HEK293 (cell line): ENCODE results near the gene C1D.

ENCODE experiments used
- CTCF ChIA-PET: fragments of 350-600 bp; formaldehyde crosslinking; extraction: SDS; loops from one replicate; lab custom pipeline; 2021; ENCODE audit warnings: antibody characterized with exemption; lab: Yijun Ruan, JAX
- POLR2A ChIA-PET: fragments of 300-600 bp; formaldehyde crosslinking; extraction: SDS; loops from one replicate; lab custom pipeline; 2020; ENCODE audit warnings: antibody characterized with exemption, inconsistent platforms; lab: Yijun Ruan, JAX
- H3K27ac ChIP-seq: fragments of 200-500 bp; sonication (Bioruptor generic); 2 replicates; pipeline ENCODE4 v1.5.1; 2014; ENCODE audit warnings: low read depth, low read length, control low read depth, inconsistent platforms; ENCODE audit errors: extremely low read depth
- H3K36me3 ChIP-seq, 2 experiments: fragments of 200-500 bp in 1 of 2; sonication (Bioruptor generic) in 1 of 2; 1 replicate in 1 of 2; 2 replicates in 1 of 2; pipeline ENCODE4 v1.5.1; 2014 to 2017; ENCODE audit warnings: inconsistent platforms in 2 of 2, low read length in 2 of 2; ENCODE audit not compliant: control insufficient read depth in 2 of 2, insufficient read depth in 1 of 2
- H3K4me1 ChIP-seq: fragments of 200-500 bp; sonication (Bioruptor generic); 2 replicates; pipeline ENCODE4 v1.5.1; 2014; ENCODE audit warnings: mild to moderate bottlenecking, low read length, inconsistent platforms; ENCODE audit not compliant: control insufficient read depth, insufficient read depth
- H3K4me3 ChIP-seq: 2 replicates; pipeline ENCODE4 v1.5.1; 2011; ENCODE audit warnings: low read depth, mild to moderate bottlenecking, control low read depth, low read length, moderate library complexity
- H3K9me3 ChIP-seq: fragments of 200-500 bp; sonication (Bioruptor generic); 2 replicates; pipeline ENCODE4 v1.5.1; 2014; ENCODE audit warnings: low read depth, low read length, inconsistent platforms; ENCODE audit not compliant: control insufficient read depth, insufficient read depth
- IKZF3 ChIP-seq: fragments of 450-650 bp; IDR thresholded peaks from 2 replicates; pipeline ENCODE4 v1.5.0; 2018; ENCODE audit warnings: missing biosample characterization, mild to moderate bottlenecking, missing genetic modification characterization, moderate library complexity
- INSM2 ChIP-seq: fragments of 450-650 bp; formaldehyde crosslinking; IDR thresholded peaks from 2 replicates; pipeline ENCODE4 v1.5.1; 2016; ENCODE audit warnings: missing biosample characterization, missing genetic modification characterization
- KLF1 ChIP-seq: fragments of 450-650 bp; formaldehyde crosslinking; IDR thresholded peaks from 2 replicates; pipeline ENCODE4 v1.5.1; 2016; ENCODE audit warnings: missing biosample characterization, missing genetic modification characterization
- MYNN ChIP-seq: fragments of 450-650 bp; formaldehyde crosslinking; IDR thresholded peaks from 2 replicates; pipeline ENCODE4 v1.5.1; 2016; ENCODE audit warnings: missing biosample characterization, missing genetic modification characterization, borderline replicate concordance
- SCRT2 ChIP-seq: fragments of 450-650 bp; formaldehyde crosslinking; IDR thresholded peaks from 2 replicates; pipeline ENCODE4 v1.5.1; 2016; ENCODE audit warnings: missing biosample characterization, missing genetic modification characterization
- TRIM28 ChIP-seq: IDR thresholded peaks from 2 replicates; pipeline ENCODE4 v1.6.1; 2011; ENCODE audit warnings: low read length, control low read depth, borderline replicate concordance
- WT1 ChIP-seq: fragments of 450-650 bp; formaldehyde crosslinking; IDR thresholded peaks from 2 replicates; pipeline ENCODE4 v1.5.1; 2016; ENCODE audit warnings: missing biosample characterization, missing genetic modification characterization
- ZBTB11 ChIP-seq: fragments of 450-650 bp; formaldehyde crosslinking; conservative IDR thresholded peaks from 2 replicates; pipeline ENCODE4 v1.5.1; 2016; ENCODE audit warnings: low read depth, missing biosample characterization, missing genetic modification characterization
- ZBTB48 ChIP-seq: fragments of 450-650 bp; formaldehyde crosslinking; IDR thresholded peaks from 2 replicates; pipeline ENCODE4 v1.5.1; 2016; ENCODE audit warnings: missing biosample characterization, missing genetic modification characterization
- ZBTB6 ChIP-seq: fragments of 450-650 bp; formaldehyde crosslinking; IDR thresholded peaks from 2 replicates; pipeline ENCODE4 v1.5.1; 2017; ENCODE audit warnings: missing biosample characterization, missing genetic modification characterization
- ZBTB8A ChIP-seq: fragments of 450-650 bp; formaldehyde crosslinking; IDR thresholded peaks from 2 replicates; pipeline ENCODE4 v1.5.1; 2016; ENCODE audit warnings: missing biosample characterization, missing genetic modification characterization
- ZFP37 ChIP-seq: fragments of 450-650 bp; formaldehyde crosslinking; IDR thresholded peaks from 2 replicates; pipeline ENCODE4 v1.5.1; 2016; ENCODE audit warnings: missing biosample characterization, missing genetic modification characterization
- ZNF10 ChIP-seq: fragments of 450-650 bp; formaldehyde crosslinking; IDR thresholded peaks from 2 replicates; pipeline ENCODE4 v1.5.1; 2017; ENCODE audit warnings: missing biosample characterization, missing genetic modification characterization
- ZNF140 ChIP-seq: fragments of 450-650 bp; formaldehyde crosslinking; IDR thresholded peaks from 2 replicates; pipeline ENCODE4 v1.5.1; 2016; ENCODE audit warnings: missing biosample characterization, missing genetic modification characterization
- ZNF174 ChIP-seq: fragments of 450-650 bp; formaldehyde crosslinking; IDR thresholded peaks from 2 replicates; pipeline ENCODE4 v1.5.0; 2017; ENCODE audit warnings: missing biosample characterization, mild to moderate bottlenecking, missing genetic modification characterization
- ZNF24 ChIP-seq: fragments of 450-650 bp; formaldehyde crosslinking; IDR thresholded peaks from 2 replicates; pipeline ENCODE4 v1.5.1; 2016; ENCODE audit warnings: missing biosample characterization, missing genetic modification characterization
- ZNF266 ChIP-seq: fragments of 450-650 bp; formaldehyde crosslinking; IDR thresholded peaks from 2 replicates; pipeline ENCODE4 v1.5.1; 2016; ENCODE audit warnings: missing biosample characterization, missing genetic modification characterization, low read depth
- ZNF302 ChIP-seq: fragments of 450-650 bp; formaldehyde crosslinking; IDR thresholded peaks from 2 replicates; pipeline ENCODE4 v1.5.1; 2016; ENCODE audit warnings: missing biosample characterization, missing genetic modification characterization, low read depth
- ZNF350 ChIP-seq: fragments of 450-650 bp; formaldehyde crosslinking; IDR thresholded peaks from 2 replicates; pipeline ENCODE4 v1.5.0; 2017; ENCODE audit warnings: missing biosample characterization, mild to moderate bottlenecking, missing genetic modification characterization
- ZNF366 ChIP-seq: fragments of 450-650 bp; formaldehyde crosslinking; conservative IDR thresholded peaks from 2 replicates; pipeline ENCODE4 v1.5.1; 2016; ENCODE audit warnings: missing biosample characterization, missing genetic modification characterization
- ZNF394 ChIP-seq: fragments of 450-650 bp; formaldehyde crosslinking; IDR thresholded peaks from 2 replicates; pipeline ENCODE4 v1.5.1; 2016; ENCODE audit warnings: missing biosample characterization, missing genetic modification characterization, mild to moderate bottlenecking, moderate library complexity, borderline replicate concordance
- ZNF426 ChIP-seq: fragments of 450-650 bp; formaldehyde crosslinking; IDR thresholded peaks from 2 replicates; pipeline ENCODE4 v1.5.1; 2017; ENCODE audit warnings: missing biosample characterization, missing genetic modification characterization, mild to moderate bottlenecking, inconsistent platforms, moderate library complexity
- ZNF510 ChIP-seq: fragments of 450-650 bp; formaldehyde crosslinking; IDR thresholded peaks from 2 replicates; pipeline ENCODE4 v1.5.1; 2018; ENCODE audit warnings: mild to moderate bottlenecking, missing genetic modification characterization, missing biosample characterization; ENCODE audit not compliant: insufficient replicate concordance
- ZNF558 ChIP-seq: fragments of 450-650 bp; formaldehyde crosslinking; IDR thresholded peaks from 2 replicates; pipeline ENCODE4 v1.5.1; 2016; ENCODE audit warnings: missing biosample characterization, missing genetic modification characterization
- ZNF600 ChIP-seq: fragments of 450-650 bp; formaldehyde crosslinking; IDR thresholded peaks from 2 replicates; pipeline ENCODE4 v1.5.1; 2016; ENCODE audit warnings: missing biosample characterization, missing genetic modification characterization
- ZNF654 ChIP-seq: fragments of 450-650 bp; formaldehyde crosslinking; IDR thresholded peaks from 2 replicates; pipeline ENCODE4 v1.5.1; 2016; ENCODE audit warnings: low read depth, missing biosample characterization, missing genetic modification characterization
- ZNF837 ChIP-seq: fragments of 450-650 bp; formaldehyde crosslinking; IDR thresholded peaks from 2 replicates; pipeline ENCODE4 v1.5.1; 2016; ENCODE audit warnings: missing biosample characterization, missing genetic modification characterization
- ZSCAN5A ChIP-seq: fragments of 450-650 bp; formaldehyde crosslinking; IDR thresholded peaks from 2 replicates; pipeline ENCODE4 v1.5.1; 2016; ENCODE audit warnings: missing biosample characterization, missing genetic modification characterization
- ZXDB ChIP-seq: fragments of 450-650 bp; formaldehyde crosslinking; IDR thresholded peaks from 2 replicates; pipeline ENCODE4 v1.5.1; 2016; ENCODE audit warnings: missing biosample characterization, missing genetic modification characterization

Gene C1D

GRCh38 chr2:68107475-68107874 lies 44.7 kb upstream of the C1D start (continued):
- TF ChIP-seq ZNF426 (tag by site-specific recombination) (peak; percentile 68), ZNF600 (tag by site-specific recombination) (no peak), ZNF654 (peak; percentile 25), ZBTB48 (tag by site-specific recombination) (no peak), KLF1 (tag by site-specific recombination) (no peak), ZNF266 (0 out of 2 replicates have a peak, but pooled peaks have one; percentile 9), SCRT2 (tag by site-specific recombination) (peak; percentile 84), ZXDB (tag by site-specific recombination) (no peak), ZNF140 (peak; percentile 57), ZNF302 (tag by site-specific recombination) (no peak), ZNF394 (tag by site-specific recombination) (peak; percentile 88), ZBTB11 (tag by site-specific recombination) (peak; percentile 63; the same call in 1 of the 2 replicates), ZNF510 (tag by site-specific recombination) (peak; percentile 59)
- TF ChIP-seq, all 188 proteins: peak for 15

GRCh38 chr2:68104111-68104835 lies 41.5 kb upstream of the C1D start:
- TF ChIP-seq ZNF10: no peak
- TF ChIP-seq WT1: peak; percentile 28; the same call in 1 of the 2 replicates
- no peak for TF ChIP-seq ZNF174 (tag by site-specific recombination)
- Histone ChIP-seq H3K4me3 (no peak overlapping the region), H3K4me1 (no peaks in the 10 kb centered on the region), H3K9me3 (no peaks in the 10 kb centered on the region), H3K27ac (no peak overlapping the region), H3K36me3 (no peaks in the 10 kb centered on the region)
- POLR2A ChIA-PET: no interaction called here
- CTCF ChIA-PET: no interaction called here

GRCh38 chr2:68103709-68104055 lies 40.9 kb upstream of the C1D start:
- Histone ChIP-seq H3K27ac (no peak overlapping the region), H3K36me3 (no peaks in the 10 kb centered on the region), H3K9me3 (no peaks in the 10 kb centered on the region), H3K4me1 (no peaks in the 10 kb centered on the region), H3K4me3 (no peak overlapping the region)
- POLR2A ChIA-PET: no interaction called here
- CTCF ChIA-PET: interaction anchor here (0.7 kb wide), 1 partner anchor 189 kb away, joined by 4 read pairs; no protein-coding TSS in a partner anchor
- no peak for TF ChIP-seq ZNF24 (tag by site-specific recombination)
- no peak for TF ChIP-seq TRIM28
- TF ChIP-seq ZNF558: no peak
- TF ChIP-seq ZNF350 (tag by site-specific recombination): no peak
- no peak for TF ChIP-seq ZBTB6 (tag by site-specific recombination)
- TF ChIP-seq MYNN (tag by site-specific recombination): no peak
- TF ChIP-seq ZNF837 (tag by site-specific recombination): no peak
- TF ChIP-seq ZBTB8A (tag by site-specific recombination): no peak
- TF ChIP-seq INSM2 (tag by site-specific recombination): no peak
- no peak for TF ChIP-seq ZSCAN5A
- no peak for TF ChIP-seq IKZF3 (tag by site-specific recombination)
- no peak for TF ChIP-seq ZFP37 (tag by site-specific recombination)
- no peak for TF ChIP-seq ZNF366 (tag by site-specific recombination)
